ENCODE data around the gene SELENOO.

Gene SELENOO

GRCh38 chr22:50260801-50261614, 60.2 kb downstream of the SELENOO start:
- peak overlapping the region; percentile 84 for H3K4me2 ChIP-seq (ENCODE audit: low read length, poor library complexity, severe bottlenecking)
- H3K9me3 ChIP-seq (ENCODE audit: control insufficient read depth, low read length), result no peaks in the 10 kb centered on the region
- H3K18ac ChIP-seq (ENCODE audit: low read depth in 1 of 2, low read length in 2 of 2), result peak overlapping the region; percentile 77 to 81
- WGBS, result under 1% methylated on average over 52 of the region's 92 CpGs
- H3K23ac ChIP-seq (ENCODE audit: low read length in 2 of 2), result peak overlapping the region in 1 of 2 experiments; percentile 96
- H2BK15ac ChIP-seq (ENCODE audit: low read depth, poor library complexity, severe bottlenecking), result peak overlapping the region; percentile 85
- H2AK5ac ChIP-seq (ENCODE audit: low read length, severe bottlenecking), result no peak overlapping the region
- peak; percentile 72 for DNase-seq
- peak overlapping the region; percentile 59 for H4K8ac ChIP-seq (ENCODE audit: low read length)
- H2BK120ac ChIP-seq (ENCODE audit: low read depth, low read length), result peak overlapping the region; percentile 89
- H3K27ac ChIP-seq (ENCODE audit: low read length, poor library complexity, severe bottlenecking), result peak overlapping the region; percentile 24
- H3K9ac ChIP-seq (ENCODE audit: low read length), result peak overlapping the region; percentile 85
- peak overlapping the region; percentile 71 to 82 for H3K4me3 ChIP-seq (ENCODE audit: insufficient read depth in 1 of 2, low read depth in 1 of 2, low read length in 2 of 2)
- peaks cover 0 to 11% of the 10 kb centered on the region in 2 experiments for H3K27me3 ChIP-seq (ENCODE audit: control insufficient read depth in 1 of 2, insufficient read depth in 1 of 2, low read length in 2 of 2)
- H2BK12ac ChIP-seq (ENCODE audit: low read length in 2 of 2), result peak overlapping the region in 1 of 2 experiments; percentile 29
- no peak overlapping the region for H2AFZ ChIP-seq (ENCODE audit: low read depth, low read length)
- H3K4me1 ChIP-seq (ENCODE audit: control insufficient read depth, insufficient read depth, low read depth, low read length), result peaks cover 37% of the 10 kb centered on the region
- peak overlapping the region; percentile 80 for H4K91ac ChIP-seq (ENCODE audit: low read length)
- peaks cover 4 to 38% of the 10 kb centered on the region in 2 experiments for H3K36me3 ChIP-seq (ENCODE audit: control insufficient read depth in 1 of 2, insufficient read depth in 2 of 2, low read depth in 1 of 2, low read length in 2 of 2)
- peaks cover 21% of the 10 kb centered on the region for H3K79me1 ChIP-seq (replicated peaks; ENCODE audit: low read length, poor library complexity, severe bottlenecking)
- no peak overlapping the region for H2BK5ac ChIP-seq (ENCODE audit: low read depth, low read length, poor library complexity, severe bottlenecking)
- peak overlapping the region; percentile 83 to 96 for H3K14ac ChIP-seq (ENCODE audit: low read length in 2 of 2)
- peak overlapping the region; percentile 77 for H3K4ac ChIP-seq (ENCODE audit: low read depth in 1 of 2, low read length in 2 of 2)

DNA sequence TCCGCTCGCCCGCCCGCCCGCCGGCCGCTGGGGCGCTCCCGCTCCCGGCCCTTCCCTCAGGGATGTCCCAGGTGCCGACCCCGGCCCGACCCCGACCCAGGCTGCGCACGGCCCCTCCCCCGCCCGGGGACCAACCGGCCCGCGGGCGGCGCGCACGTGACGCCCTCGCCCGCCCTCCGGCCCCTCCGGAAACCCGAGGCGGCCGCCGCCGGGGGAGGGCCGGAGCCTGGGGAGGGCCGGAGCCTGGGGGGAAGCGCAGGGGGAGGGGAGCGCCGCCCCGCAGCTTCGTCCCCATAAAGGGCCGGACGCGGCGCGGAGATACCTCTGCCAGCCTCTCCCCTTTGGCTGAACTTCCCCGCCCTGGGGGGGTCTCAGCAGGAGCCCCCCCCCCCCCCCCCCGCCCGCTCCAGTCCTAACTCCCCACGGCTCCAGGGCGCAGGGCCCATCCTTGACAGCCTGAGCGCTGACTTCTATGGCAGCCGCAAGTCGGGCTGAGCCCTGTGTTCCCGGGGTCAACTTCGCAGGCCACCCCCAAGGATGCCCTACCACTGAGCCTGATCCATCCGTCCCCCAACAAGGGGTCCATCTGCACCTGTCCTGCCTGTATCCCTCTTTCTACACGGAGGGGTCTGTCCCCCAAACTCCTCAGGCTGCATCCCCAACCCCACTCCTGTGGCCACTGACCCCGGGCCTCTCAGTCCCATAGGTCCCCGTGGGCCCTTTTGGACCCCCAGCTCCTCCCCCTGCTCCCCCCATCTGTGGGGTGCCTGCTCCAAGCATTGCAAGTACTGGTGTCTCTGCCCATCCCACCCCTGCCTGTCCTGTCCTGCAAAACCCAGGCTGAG, 61.0 kb downstream of the SELENOO start, which contains the start of gene MAPK12:
Gene MAPK12 (minus strand): TSS at position 69 of the 845 bp plus-strand sequence. CDS start 174 bp downstream, outside the sequence.
- Histone ChIP-seq H3K9ac (ENCODE audit: low read length) (peak within 1 kb of the TSS; percentile 85), H2BK15ac (ENCODE audit: low read depth, poor library complexity, severe bottlenecking) (peak within 1 kb of the TSS; percentile 85), H4K91ac (ENCODE audit: low read length) (peak within 1 kb of the TSS; percentile 86), H3K27ac (ENCODE audit: low read length, poor library complexity, severe bottlenecking) (peak within 1 kb of the TSS; percentile 24), H3K4me3 (ENCODE audit: insufficient read depth in 1 of 2, low read depth in 1 of 2, low read length in 2 of 2) (peak within 1 kb of the TSS; percentile 71 to 82), H2BK120ac (ENCODE audit: low read depth, low read length) (peak within 1 kb of the TSS; percentile 89), H2AFZ (ENCODE audit: low read depth, low read length) (no peak within 1 kb of the TSS), H3K79me1 (replicated peaks; ENCODE audit: low read length, poor library complexity, severe bottlenecking) (peaks cover 16% of the 10 kb centered on the region), H3K9me3 (ENCODE audit: control insufficient read depth, low read length) (no peaks in the 10 kb centered on the region), H2AK5ac (ENCODE audit: low read length, severe bottlenecking) (peak within 1 kb of the TSS; percentile 5), H3K27me3 (ENCODE audit: control insufficient read depth in 1 of 2, insufficient read depth in 1 of 2, low read length in 2 of 2) (peaks cover 0 to 18% of the 10 kb centered on the region in 2 experiments), H3K36me3 (ENCODE audit: control insufficient read depth in 1 of 2, insufficient read depth in 2 of 2, low read depth in 1 of 2, low read length in 2 of 2) (peaks cover 4 to 35% of the 10 kb centered on the region in 2 experiments), H3K18ac (ENCODE audit: low read depth in 1 of 2, low read length in 2 of 2) (peak within 1 kb of the TSS; percentile 77 to 81), H3K4me1 (ENCODE audit: control insufficient read depth, insufficient read depth, low read depth, low read length) (peaks cover 37% of the 10 kb centered on the region), H4K8ac (ENCODE audit: low read length) (peak within 1 kb of the TSS; percentile 59), H2BK5ac (ENCODE audit: low read depth, low read length, poor library complexity, severe bottlenecking) (no peak within 1 kb of the TSS), H3K14ac (ENCODE audit: low read length in 2 of 2) (peak within 1 kb of the TSS; percentile 87 to 96), H3K23ac (ENCODE audit: low read length in 2 of 2) (peak within 1 kb of the TSS in 1 of 2 experiments; percentile 96), H2BK12ac (ENCODE audit: low read length in 2 of 2) (peak within 1 kb of the TSS; percentile 0 to 73), H3K4ac (ENCODE audit: low read depth in 1 of 2, low read length in 2 of 2) (peak within 1 kb of the TSS; percentile 77), H3K4me2 (ENCODE audit: low read length, poor library complexity, severe bottlenecking) (peak within 1 kb of the TSS; percentile 84)
- DNase-seq, result peak; percentile 49
- WGBS, result 7% methylated on average over 41 of the region's 61 CpGs

GRCh38 chr22:50262460-50262911, 61.7 kb downstream of the SELENOO start:
- Histone ChIP-seq H2BK120ac (ENCODE audit: low read depth, low read length) (no peak overlapping the region), H3K9ac (ENCODE audit: low read length) (no peak overlapping the region), H3K4ac (ENCODE audit: low read depth in 1 of 2, low read length in 2 of 2) (peak overlapping the region; percentile 62 to 65), H2AK5ac (ENCODE audit: low read length, severe bottlenecking) (no peak overlapping the region), H4K91ac (ENCODE audit: low read length) (peak overlapping the region; percentile 86), H3K23ac (ENCODE audit: low read length in 2 of 2) (peak overlapping the region in 1 of 2 experiments; percentile 3), H2BK12ac (ENCODE audit: low read length in 2 of 2) (peak overlapping the region in 1 of 2 experiments; percentile 73), H3K79me1 (replicated peaks; ENCODE audit: low read length, poor library complexity, severe bottlenecking) (peaks cover 16% of the 10 kb centered on the region), H3K4me3 (ENCODE audit: insufficient read depth in 1 of 2, low read depth in 1 of 2, low read length in 2 of 2) (no peak overlapping the region), H3K27ac (ENCODE audit: low read length, poor library complexity, severe bottlenecking) (no peak overlapping the region), H3K36me3 (ENCODE audit: control insufficient read depth in 1 of 2, insufficient read depth in 2 of 2, low read depth in 1 of 2, low read length in 2 of 2) (peaks cover 0 to 35% of the 10 kb centered on the region in 2 experiments), H3K27me3 (ENCODE audit: control insufficient read depth in 1 of 2, insufficient read depth in 1 of 2, low read length in 2 of 2) (peaks cover 0 to 22% of the 10 kb centered on the region in 2 experiments), H2BK15ac (ENCODE audit: low read depth, poor library complexity, severe bottlenecking) (peak overlapping the region; percentile 75), H3K14ac (ENCODE audit: low read length in 2 of 2) (peak overlapping the region in 1 of 2 experiments; percentile 87), H3K18ac (ENCODE audit: low read depth in 1 of 2, low read length in 2 of 2) (peak overlapping the region in 1 of 2 experiments; percentile 79), H3K4me2 (ENCODE audit: low read length, poor library complexity, severe bottlenecking) (no peak overlapping the region), H2BK5ac (ENCODE audit: low read depth, low read length, poor library complexity, severe bottlenecking) (no peak overlapping the region), H2AFZ (ENCODE audit: low read depth, low read length) (no peak overlapping the region), H3K9me3 (ENCODE audit: control insufficient read depth, low read length) (no peaks in the 10 kb centered on the region), H3K4me1 (ENCODE audit: control insufficient read depth, insufficient read depth, low read depth, low read length) (peaks cover 40% of the 10 kb centered on the region), H4K8ac (ENCODE audit: low read length) (peak overlapping the region; percentile 68)
- no peak for DNase-seq
- 64% methylated on average over 7 of the region's 7 CpGs for WGBS
